Activated naive CD8-positive, alpha-beta T cell treated with anti-CD3 and anti-CD28 coated beads, Interleukin-2, amount 50 U/mL, for 24 hours (primary cell): Measurements from ENCODE around the gene TAS1R2.
"Not testable (repeated sequence)": the region's sequence is repeated elsewhere in the genome, so short reads cannot be mapped to it uniquely, and the experiment has no call there.

Source experiments
- ATAC-seq: fragments of 150-1000 bp; cut with Tn5 transposase; one replicate; pipeline ENCODE4 v1.10.0; 2021
- DNase-seq: peaks from one replicate; pipeline ENCODE4 v3.0.0; 2021
- H3K27ac Mint-ChIP-seq: one replicate; pipeline ENCODE4 v1.8.0; 2021; ENCODE audit warnings: mild to moderate bottlenecking, mixed read lengths
- H3K27me3 Mint-ChIP-seq: one replicate; pipeline ENCODE4 v1.8.0; 2021; ENCODE audit warnings: mixed read lengths
- H3K36me3 Mint-ChIP-seq: one replicate; pipeline ENCODE4 v1.8.0; 2021; ENCODE audit warnings: low read depth, mixed read lengths
- H3K4me1 Mint-ChIP-seq: one replicate; pipeline ENCODE4 v1.8.0; 2021; ENCODE audit warnings: mixed read lengths
- H3K4me3 Mint-ChIP-seq: one replicate; pipeline ENCODE4 v1.8.0; 2021; ENCODE audit warnings: mild to moderate bottlenecking, moderate library complexity, mixed read lengths
- H3K9me3 Mint-ChIP-seq: one replicate; pipeline ENCODE4 v1.8.0; 2021; ENCODE audit warnings: mixed read lengths

The TAS1R2 gene

GRCh38 chr1:18879215-18879790 lies 19.8 kb upstream of the TAS1R2 start:
- DNase-seq (no peak), ATAC-seq (no peak)
- Mint-ChIP-seq H3K4me1 (no peaks in the 10 kb centered on the region), H3K4me3 (no peak overlapping the region), H3K36me3 (no peaks in the 10 kb centered on the region), H3K9me3 (no peaks in the 10 kb centered on the region), H3K27ac (no peak overlapping the region), H3K27me3 (no peaks in the 10 kb centered on the region)

- Mint-ChIP-seq H3K4me3 (no peak overlapping the region), H3K27me3 (no peaks in the 10 kb centered on the region)
Measured at GRCh38 chr1:18878538-18879214, 19.2 kb upstream of the TAS1R2 start.

GRCh38 chr1:18877282-18877681 lies 17.8 kb upstream of the TAS1R2 start:
- Mint-ChIP-seq H3K9me3 (no peaks in the 10 kb centered on the region), H3K27ac (no peak overlapping the region), H3K27me3 (no peaks in the 10 kb centered on the region), H3K4me3 (no peak overlapping the region), H3K4me1 (no peaks in the 10 kb centered on the region), H3K36me3 (no peaks in the 10 kb centered on the region)
- DNase-seq (no peak), ATAC-seq (no peak)

More at GRCh38 chr1:18878538-18879214, 19.2 kb upstream of the TAS1R2 start:
- DNase-seq (no peak), ATAC-seq (no peak)
- Mint-ChIP-seq H3K9me3 (no peaks in the 10 kb centered on the region), H3K36me3 (no peaks in the 10 kb centered on the region), H3K27ac (no peak overlapping the region), H3K4me1 (no peaks in the 10 kb centered on the region)

- no peaks in the 10 kb centered on the region for H3K36me3 Mint-ChIP-seq
- ATAC-seq (no peak), DNase-seq (no peak)
- H3K4me1 Mint-ChIP-seq = no peaks in the 10 kb centered on the region
- no peaks in the 10 kb centered on the region for H3K9me3 Mint-ChIP-seq
- H3K4me3 Mint-ChIP-seq = no peak overlapping the region
- H3K27ac Mint-ChIP-seq = no peak overlapping the region
- H3K27me3 Mint-ChIP-seq = no peaks in the 10 kb centered on the region
Measured at GRCh38 chr1:18876210-18876609, 16.8 kb upstream of the TAS1R2 start.

GRCh38 chr1:18875796-18876128 lies 16.3 kb upstream of the TAS1R2 start:
- DNase-seq (no peak), ATAC-seq (no peak)
- Mint-ChIP-seq H3K9me3 (no peaks in the 10 kb centered on the region), H3K36me3 (no peaks in the 10 kb centered on the region), H3K27me3 (no peaks in the 10 kb centered on the region), H3K4me3 (no peak overlapping the region), H3K4me1 (no peaks in the 10 kb centered on the region), H3K27ac (no peak overlapping the region)

- peak; percentile 73 for DNase-seq
- Mint-ChIP-seq H3K36me3 (no peaks in the 10 kb centered on the region), H3K4me1 (no peaks in the 10 kb centered on the region), H3K4me3 (no peak overlapping the region), H3K9me3 (no peaks in the 10 kb centered on the region), H3K27me3 (no peaks in the 10 kb centered on the region), H3K27ac (no peak overlapping the region)
- peak; percentile 50 for ATAC-seq
Measured at GRCh38 chr1:18875107-18875795, 15.8 kb upstream of the TAS1R2 start.

GRCh38 chr1:18874600-18874999 lies 15.1 kb upstream of the TAS1R2 start:
- no peaks in the 10 kb centered on the region for H3K36me3 Mint-ChIP-seq
- ATAC-seq (no peak), DNase-seq (no peak)
- H3K27ac Mint-ChIP-seq = no peak overlapping the region
- H3K4me3 Mint-ChIP-seq = no peak overlapping the region
- no peaks in the 10 kb centered on the region for H3K4me1 Mint-ChIP-seq
- H3K9me3 Mint-ChIP-seq = no peaks in the 10 kb centered on the region
- H3K27me3 Mint-ChIP-seq = no peaks in the 10 kb centered on the region

- Mint-ChIP-seq H3K9me3 (no peaks in the 10 kb centered on the region), H3K36me3 (no peaks in the 10 kb centered on the region), H3K4me1 (no peaks in the 10 kb centered on the region), H3K27ac (no peak overlapping the region), H3K27me3 (no peaks in the 10 kb centered on the region), H3K4me3 (no peak overlapping the region)
- no peak for DNase-seq
- no peak for ATAC-seq
Measured at GRCh38 chr1:18874036-18874435, 14.6 kb upstream of the TAS1R2 start.

- Mint-ChIP-seq H3K4me1 (no peaks in the 10 kb centered on the region), H3K27ac (no peak overlapping the region), H3K4me3 (no peak overlapping the region), H3K9me3 (no peaks in the 10 kb centered on the region), H3K36me3 (no peaks in the 10 kb centered on the region), H3K27me3 (peaks cover 2% of the 10 kb centered on the region)
- ATAC-seq (no peak), DNase-seq (no peak)
Measured at GRCh38 chr1:18872071-18872611, 12.7 kb upstream of the TAS1R2 start.

- Mint-ChIP-seq H3K4me3 (no peak overlapping the region), H3K27me3 (peaks cover 2% of the 10 kb centered on the region), H3K36me3 (no peaks in the 10 kb centered on the region), H3K4me1 (no peaks in the 10 kb centered on the region), H3K27ac (no peak overlapping the region), H3K9me3 (no peaks in the 10 kb centered on the region)
- ATAC-seq (no peak), DNase-seq (no peak)
Measured at GRCh38 chr1:18871401-18872070, 12.1 kb upstream of the TAS1R2 start.

GRCh38 chr1:18870957-18871356 lies 11.5 kb upstream of the TAS1R2 start:
- ATAC-seq (no peak), DNase-seq (no peak)
- no peaks in the 10 kb centered on the region for H3K9me3 Mint-ChIP-seq
- H3K4me1 Mint-ChIP-seq = no peaks in the 10 kb centered on the region
- peaks cover 2% of the 10 kb centered on the region for H3K27me3 Mint-ChIP-seq
- H3K27ac Mint-ChIP-seq = no peak overlapping the region
- H3K36me3 Mint-ChIP-seq = no peaks in the 10 kb centered on the region
- H3K4me3 Mint-ChIP-seq = no peak overlapping the region

- H3K4me3 Mint-ChIP-seq, ATAC-seq, H3K9me3 Mint-ChIP-seq, DNase-seq, H3K27ac Mint-ChIP-seq, H3K4me1 Mint-ChIP-seq, H3K36me3 Mint-ChIP-seq, H3K27me3 Mint-ChIP-seq: not testable (repeated sequence)
Measured at GRCh38 chr1:18870595-18870865, 11.1 kb upstream of the TAS1R2 start.

GRCh38 chr1:18869847-18870594 lies 10.6 kb upstream of the TAS1R2 start:
- ATAC-seq (no peak), DNase-seq (no peak)
- Mint-ChIP-seq H3K27me3 (peaks cover 6% of the 10 kb centered on the region), H3K9me3 (no peaks in the 10 kb centered on the region), H3K36me3 (no peaks in the 10 kb centered on the region), H3K27ac (no peak overlapping the region), H3K4me1 (no peaks in the 10 kb centered on the region), H3K4me3 (no peak overlapping the region)

- no peak overlapping the region for H3K4me3 Mint-ChIP-seq
- ATAC-seq (no peak), DNase-seq (no peak)
- no peak overlapping the region for H3K27ac Mint-ChIP-seq
- H3K4me1 Mint-ChIP-seq = no peaks in the 10 kb centered on the region
- no peaks in the 10 kb centered on the region for H3K9me3 Mint-ChIP-seq
- H3K36me3 Mint-ChIP-seq = no peaks in the 10 kb centered on the region
- peaks cover 6% of the 10 kb centered on the region for H3K27me3 Mint-ChIP-seq
Measured at GRCh38 chr1:18868801-18869424, 9.5 kb upstream of the TAS1R2 start.
